ENCODE results near the gene TNS2. TPM values are rescaled to one million over a fixed set of nuclear protein-coding genes. Genes with fewer than 3 reads are reported as not detected.
A peak's percentile ranks its signal among the peaks of the same experiment; 100 is the strongest.
"Not testable (repeated sequence)": the region's sequence is repeated elsewhere in the genome, so short reads cannot be mapped to it uniquely, and the experiment has no call there.

TNS2 gene
- total RNA-seq, 1 donor from 2014 or later, result 15.4 TPM

DNA sequence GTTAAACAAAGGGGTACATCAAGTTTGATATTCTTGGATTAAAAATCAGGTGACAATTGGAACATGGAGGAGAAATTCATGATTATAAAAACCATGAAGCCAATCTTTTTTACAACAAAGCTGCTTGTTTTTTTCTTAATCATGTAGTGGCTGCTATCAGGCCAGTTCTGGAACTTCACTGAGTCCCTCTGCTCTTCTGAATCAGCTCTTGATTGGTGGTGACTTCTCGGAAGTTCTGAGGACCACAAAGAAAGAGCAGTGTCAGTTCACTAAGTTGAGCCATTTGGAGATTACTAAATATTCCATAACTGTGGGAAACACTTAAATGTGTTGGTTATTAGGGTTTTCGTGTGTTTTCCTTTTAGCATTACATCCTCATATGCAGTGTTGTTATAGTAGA, 35.2 kb upstream of the TNS2 start:
- H3K4me2 ChIP-seq (ENCODE audit: low read length), result no peak overlapping the region
- TF ChIP-seq, protein P1, sequence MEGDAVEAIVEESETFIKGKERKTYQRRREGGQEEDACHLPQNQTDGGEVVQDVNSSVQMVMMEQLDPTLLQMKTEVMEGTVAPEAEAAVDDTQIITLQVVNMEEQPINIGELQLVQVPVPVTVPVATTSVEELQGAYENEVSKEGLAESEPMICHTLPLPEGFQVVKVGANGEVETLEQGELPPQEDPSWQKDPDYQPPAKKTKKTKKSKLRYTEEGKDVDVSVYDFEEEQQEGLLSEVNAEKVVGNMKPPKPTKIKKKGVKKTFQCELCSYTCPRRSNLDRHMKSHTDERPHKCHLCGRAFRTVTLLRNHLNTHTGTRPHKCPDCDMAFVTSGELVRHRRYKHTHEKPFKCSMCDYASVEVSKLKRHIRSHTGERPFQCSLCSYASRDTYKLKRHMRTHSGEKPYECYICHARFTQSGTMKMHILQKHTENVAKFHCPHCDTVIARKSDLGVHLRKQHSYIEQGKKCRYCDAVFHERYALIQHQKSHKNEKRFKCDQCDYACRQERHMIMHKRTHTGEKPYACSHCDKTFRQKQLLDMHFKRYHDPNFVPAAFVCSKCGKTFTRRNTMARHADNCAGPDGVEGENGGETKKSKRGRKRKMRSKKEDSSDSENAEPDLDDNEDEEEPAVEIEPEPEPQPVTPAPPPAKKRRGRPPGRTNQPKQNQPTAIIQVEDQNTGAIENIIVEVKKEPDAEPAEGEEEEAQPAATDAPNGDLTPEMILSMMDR (IDR thresholded peaks at IDR 0.05; ENCODE audit: insufficient read depth, low read depth, low read length), result no peak
- TF ChIP-seq EZH2 (IDR thresholded peaks at IDR 0.05; ENCODE audit: insufficient read depth, low read length), result no peak
- Mint-ChIP-seq H3K36me3 (ENCODE audit: low read depth, unreplicated experiment) (peaks cover 3% of the 10 kb centered on the region), H3K4me1 (ENCODE audit: low read depth, unreplicated experiment) (peaks cover 16% of the 10 kb centered on the region), H3K4me3 (ENCODE audit: unreplicated experiment) (no peak overlapping the region), H3K27ac (ENCODE audit: unreplicated experiment) (peak overlapping the region; percentile 34), H3K9me3 (ENCODE audit: unreplicated experiment) (no peaks in the 10 kb centered on the region), H3K27me3 (ENCODE audit: low read depth, unreplicated experiment) (no peaks in the 10 kb centered on the region)
- no peaks in the 10 kb centered on the region for H3K27me3 ChIP-seq (ENCODE audit: insufficient read depth, low read length)
- H3K4me3 ChIP-seq (ENCODE audit: insufficient read depth, low read depth, low read length), result no peak overlapping the region
- peaks cover 20% of the 10 kb centered on the region for H3K36me3 ChIP-seq (ENCODE audit: insufficient read depth, low read length)
- FAIRE-seq (peak; percentile 13), DNase-seq (ENCODE audit: low read depth) (no peak)
- H3K79me2 ChIP-seq (ENCODE audit: insufficient read depth, low read length), result peaks cover 93% of the 10 kb centered on the region
- no peak overlapping the region for H2AFZ ChIP-seq (ENCODE audit: low read depth, low read length)
- H3K4me1 ChIP-seq (ENCODE audit: insufficient read depth, low read length), result peaks cover 2% of the 10 kb centered on the region
- H3K27ac ChIP-seq (ENCODE audit: low read depth, low read length), result no peak overlapping the region
- H4K20me1 ChIP-seq (ENCODE audit: insufficient read depth, low read length), result peaks cover 92% of the 10 kb centered on the region
- no peak overlapping the region for H3K9ac ChIP-seq (ENCODE audit: low read length)
- H3K9me3 ChIP-seq (ENCODE audit: insufficient read depth, low read depth, low read length), result no peaks in the 10 kb centered on the region

DNA sequence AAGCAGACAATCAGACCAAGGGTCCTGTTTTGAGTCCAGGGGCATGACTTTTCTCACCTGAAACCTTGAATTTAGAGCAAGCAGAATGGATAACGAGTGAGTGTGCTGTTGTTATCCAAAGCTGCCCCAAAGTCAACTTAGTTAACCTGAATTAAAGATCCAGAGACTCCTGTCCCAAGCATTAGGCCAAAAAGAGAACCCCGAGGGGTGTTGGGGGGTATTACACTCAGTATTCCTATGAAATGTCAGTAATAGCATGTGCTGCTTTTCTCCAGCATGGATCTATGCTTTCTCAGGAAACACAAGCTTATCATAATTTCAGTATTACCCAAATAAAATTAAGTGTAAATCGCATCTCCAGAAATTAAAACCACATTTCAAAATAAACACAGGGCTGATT, 24.6 kb upstream of the TNS2 start:
- Histone ChIP-seq H3K4me1 (ENCODE audit: insufficient read depth, low read length) (no peaks in the 10 kb centered on the region), H3K27ac (ENCODE audit: low read depth, low read length) (no peak overlapping the region), H3K9ac (ENCODE audit: low read length) (no peak overlapping the region), H3K36me3 (ENCODE audit: insufficient read depth, low read length) (peaks cover 75% of the 10 kb centered on the region), H3K4me3 (ENCODE audit: insufficient read depth, low read depth, low read length) (no peak overlapping the region), H3K9me3 (ENCODE audit: insufficient read depth, low read depth, low read length) (no peaks in the 10 kb centered on the region), H3K27me3 (ENCODE audit: insufficient read depth, low read length) (no peaks in the 10 kb centered on the region), H4K20me1 (ENCODE audit: insufficient read depth, low read length) (peaks cover 57% of the 10 kb centered on the region), H2AFZ (ENCODE audit: low read depth, low read length) (no peak overlapping the region), H3K79me2 (ENCODE audit: insufficient read depth, low read length) (peaks cover 54% of the 10 kb centered on the region), H3K4me2 (ENCODE audit: low read length) (no peak overlapping the region)
- no peak for TF ChIP-seq EZH2 (IDR thresholded peaks at IDR 0.05; ENCODE audit: insufficient read depth, low read length)
- TF ChIP-seq, protein P1 (IDR thresholded peaks at IDR 0.05; ENCODE audit: insufficient read depth, low read depth, low read length), result no peak
- Mint-ChIP-seq H3K36me3 (ENCODE audit: low read depth, unreplicated experiment) (peaks cover 21% of the 10 kb centered on the region), H3K27ac (ENCODE audit: unreplicated experiment) (no peak overlapping the region), H3K4me3 (ENCODE audit: unreplicated experiment) (no peak overlapping the region), H3K4me1 (ENCODE audit: low read depth, unreplicated experiment) (no peaks in the 10 kb centered on the region), H3K27me3 (ENCODE audit: low read depth, unreplicated experiment) (no peaks in the 10 kb centered on the region), H3K9me3 (ENCODE audit: unreplicated experiment) (no peaks in the 10 kb centered on the region)
- DNase-seq (ENCODE audit: low read depth) (no peak), FAIRE-seq (no peak)

GRCh38 chr12:53027014-53027413, 22.9 kb upstream of the TNS2 start:
- H3K27me3 ChIP-seq (ENCODE audit: insufficient read depth, low read length); H3K27ac ChIP-seq (ENCODE audit: low read depth, low read length); H3K4me1 ChIP-seq (ENCODE audit: insufficient read depth, low read length); H3K27me3 Mint-ChIP-seq (ENCODE audit: low read depth, unreplicated experiment); H3K27ac Mint-ChIP-seq (ENCODE audit: unreplicated experiment); H3K9me3 Mint-ChIP-seq (ENCODE audit: unreplicated experiment); H3K4me3 ChIP-seq (ENCODE audit: insufficient read depth, low read depth, low read length); H3K9me3 ChIP-seq (ENCODE audit: insufficient read depth, low read depth, low read length); H3K4me2 ChIP-seq (ENCODE audit: low read length); FAIRE-seq; H3K9ac ChIP-seq (ENCODE audit: low read length); DNase-seq (ENCODE audit: low read depth); H3K4me3 Mint-ChIP-seq (ENCODE audit: unreplicated experiment); H2AFZ ChIP-seq (ENCODE audit: low read depth, low read length); H3K4me1 Mint-ChIP-seq (ENCODE audit: low read depth, unreplicated experiment): not testable (repeated sequence)
- Histone ChIP-seq H3K36me3 (ENCODE audit: insufficient read depth, low read length) (peaks cover 75% of the 10 kb centered on the region), H3K79me2 (ENCODE audit: insufficient read depth, low read length) (peaks cover 51% of the 10 kb centered on the region), H4K20me1 (ENCODE audit: insufficient read depth, low read length) (peaks cover 58% of the 10 kb centered on the region)
- H3K36me3 Mint-ChIP-seq (ENCODE audit: low read depth, unreplicated experiment), result peaks cover 29% of the 10 kb centered on the region

All from astrocyte (in vitro differentiated cells and primary cell).